ENCODE measurements around the gene TF.
"Not testable (repeated sequence)": the region's sequence is repeated elsewhere in the genome, so short reads cannot be mapped to it uniquely, and the experiment has no call there.

Gene TF

GRCh38 chr3:133745981-133746711 is at the start of gene TF:
TF (plus strand) TSS chr3:133746393; CDS start chr3:133746441, 48 bp downstream.
- DNase-seq (ENCODE audit: low read depth in 1 of 2, low spot score in 1 of 2) = no peak

GRCh38 chr3:133697960-133698359 is 48.2 kb upstream of the TF start:
- no peak for DNase-seq (ENCODE audit: low read depth in 1 of 2, low spot score in 1 of 2)

GRCh38 chr3:133699467-133699866 is 46.7 kb upstream of the TF start:
- no peak for DNase-seq (ENCODE audit: low read depth in 1 of 2, low spot score in 1 of 2)

DNA sequence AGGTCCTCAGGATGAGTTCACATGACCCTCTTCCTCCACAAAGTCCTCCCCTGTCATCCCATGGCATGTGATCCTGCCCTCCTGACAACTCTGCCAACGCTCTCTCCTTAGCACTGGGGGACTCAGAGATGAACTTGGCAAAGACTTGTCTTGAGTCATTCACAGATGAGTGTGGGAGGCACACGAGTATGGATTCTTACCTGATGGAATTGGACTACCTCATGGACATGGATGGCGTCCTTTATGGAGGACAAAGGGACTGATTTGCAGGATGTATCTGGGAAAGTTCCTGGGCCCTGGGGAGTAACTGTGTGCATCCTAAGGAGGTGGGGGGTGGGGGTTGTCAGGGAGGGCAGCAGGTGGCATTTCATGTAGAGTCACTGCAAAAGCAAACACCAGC is 46.3 kb upstream of the TF start:
- no peak for DNase-seq (ENCODE audit: low read depth in 1 of 2, low spot score in 1 of 2)

DNA sequence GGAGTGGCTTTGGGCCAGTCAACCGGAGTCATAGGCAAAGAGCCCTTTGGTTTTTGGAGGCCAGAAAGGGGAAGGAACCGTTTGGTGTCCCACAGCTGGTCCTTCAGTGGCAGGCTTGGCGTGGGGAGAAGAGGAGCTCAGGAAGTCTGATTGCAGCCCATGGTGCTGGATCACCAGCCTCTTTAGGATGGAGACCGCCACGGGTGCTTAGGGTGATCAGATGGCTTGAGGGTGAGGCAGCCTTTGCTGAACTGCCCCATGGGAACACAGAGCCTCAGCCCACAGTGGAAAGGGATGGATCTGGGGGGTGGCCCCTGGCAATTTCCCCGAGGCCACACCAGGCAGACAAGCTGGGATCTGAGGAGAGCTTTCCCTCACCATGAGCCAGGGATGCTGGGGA is 45.8 kb upstream of the TF start:
- DNase-seq (ENCODE audit: low read depth in 1 of 2, low spot score in 1 of 2) = no peak

DNA sequence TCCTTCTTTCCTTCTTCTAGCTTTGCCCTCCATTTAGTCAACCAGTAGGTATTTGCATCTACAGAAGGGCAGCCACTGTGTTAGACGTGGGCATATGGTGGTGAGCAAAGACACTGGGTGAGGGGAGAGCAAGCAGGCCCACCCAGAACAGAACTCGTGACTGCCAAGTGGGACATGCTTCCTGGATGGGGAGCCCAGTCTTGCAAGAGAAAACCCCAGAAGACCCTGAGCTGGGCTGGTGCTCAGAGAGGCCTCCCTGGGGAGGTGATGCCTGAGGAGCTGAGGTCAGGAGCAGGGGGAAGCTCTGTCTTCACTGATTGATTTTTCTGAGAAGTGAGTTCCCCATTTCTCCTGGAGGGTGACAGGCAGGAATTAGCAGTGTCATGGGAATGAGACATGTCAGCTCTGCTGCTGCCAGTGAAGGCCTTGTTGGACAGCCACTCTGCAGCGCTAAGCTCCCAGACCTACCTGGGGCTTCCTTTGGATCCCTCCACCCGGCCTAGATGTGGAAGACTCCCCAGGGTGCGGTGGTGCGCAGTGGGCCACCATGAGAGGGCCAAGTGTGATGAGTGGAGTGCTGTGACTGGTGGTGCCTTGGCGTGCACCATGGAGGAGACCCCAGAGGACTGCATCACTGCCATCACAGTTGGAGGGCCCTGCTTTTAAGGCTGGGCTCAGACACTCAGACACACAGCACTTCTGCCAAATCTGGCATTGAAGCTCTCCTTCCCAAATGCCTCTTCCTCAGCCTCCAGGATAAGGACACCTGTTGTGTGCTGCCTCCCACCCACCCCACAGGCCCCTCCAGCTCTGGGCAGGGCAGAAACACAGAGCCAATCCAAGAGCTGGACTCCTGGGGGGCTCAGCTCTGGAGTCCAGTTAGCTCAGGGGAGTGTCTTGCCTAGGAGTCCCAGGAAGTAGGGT is 44.5 kb upstream of the TF start:
- DNase-seq (ENCODE audit: low read depth in 1 of 2, low spot score in 1 of 2) = no peak

DNA sequence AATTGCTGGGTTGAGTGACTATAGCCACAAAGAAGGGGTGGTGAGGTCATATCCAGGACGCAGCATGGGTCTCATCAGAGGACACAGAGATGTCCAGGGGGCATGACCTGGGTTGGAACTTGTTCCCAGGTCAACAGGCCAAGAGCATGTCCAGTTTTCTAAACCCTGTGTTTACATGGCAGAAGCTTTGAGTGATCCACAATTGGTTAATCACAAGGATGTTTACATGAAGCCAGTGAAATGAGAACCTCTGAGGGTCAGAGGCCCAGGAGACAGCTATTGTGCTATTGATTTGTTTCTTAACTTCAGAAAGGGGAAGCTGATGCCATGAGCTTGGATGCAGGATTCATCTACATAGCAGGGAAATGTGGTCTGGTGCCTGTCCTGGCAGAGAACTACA is 42.3 kb upstream of the TF start:
- no peak for DNase-seq (ENCODE audit: low read depth in 1 of 2, low spot score in 1 of 2)

GRCh38 chr3:133706033-133706432 is 40.2 kb upstream of the TF start:
- no peak for DNase-seq (ENCODE audit: low read depth in 1 of 2, low spot score in 1 of 2)

DNA sequence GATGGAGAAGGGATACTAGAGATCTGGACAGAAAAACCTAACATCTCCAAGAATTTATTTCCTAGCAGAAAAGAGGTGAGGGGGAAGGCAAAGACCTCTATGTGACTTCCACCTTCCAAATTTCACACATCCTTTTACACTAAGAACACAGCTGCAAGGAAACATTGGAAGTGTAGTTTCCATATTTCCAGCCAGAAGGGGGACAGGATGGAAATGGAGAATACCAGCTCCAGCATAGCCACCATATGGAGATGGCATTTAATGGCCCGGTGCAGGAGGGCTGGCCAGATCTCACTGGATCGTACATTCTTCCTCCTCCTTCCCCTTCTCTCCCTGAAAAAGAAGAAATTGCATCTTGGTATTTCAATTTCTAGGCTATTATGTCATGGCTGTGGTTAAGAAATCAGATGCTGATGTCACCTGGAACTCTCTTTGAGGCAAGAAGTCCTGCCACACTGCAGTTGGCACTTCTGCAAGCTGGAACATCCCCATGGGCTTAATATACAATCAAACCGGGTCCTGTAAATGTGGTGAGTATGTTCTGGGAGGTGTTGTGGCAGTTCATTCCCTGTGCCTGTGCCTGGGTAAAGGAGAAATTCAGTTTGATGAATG is 36.9 kb upstream of the TF start:
- DNase-seq (ENCODE audit: low read depth in 1 of 2, low spot score in 1 of 2) = no peak

GRCh38 chr3:133711013-133711412 is 35.2 kb upstream of the TF start:
- no peak for DNase-seq (ENCODE audit: low read depth in 1 of 2, low spot score in 1 of 2)

GRCh38 chr3:133712017-133712416 is 34.2 kb upstream of the TF start:
- DNase-seq (ENCODE audit: low read depth in 1 of 2, low spot score in 1 of 2) = no peak

DNA sequence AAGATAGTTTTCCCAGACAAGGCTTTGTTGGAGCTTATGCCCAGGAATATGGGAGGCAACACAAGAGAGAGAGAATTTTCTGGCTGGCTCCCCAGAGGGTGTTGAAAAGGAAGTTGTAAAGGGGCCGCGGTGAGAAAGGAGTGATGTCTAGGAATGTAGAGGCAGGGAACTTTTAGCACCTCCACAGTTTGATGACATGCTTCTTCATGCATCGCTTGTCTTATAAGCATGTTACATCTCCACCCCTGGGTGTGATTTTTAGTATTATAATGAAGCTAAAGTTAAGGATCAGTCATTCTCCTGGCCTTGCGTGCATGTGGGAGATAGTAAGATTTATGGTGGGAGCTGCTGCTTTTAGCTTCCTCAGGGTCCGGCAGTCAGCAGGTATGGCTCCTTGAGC is 32.8 kb upstream of the TF start:
- DNase-seq (ENCODE audit: low read depth in 1 of 2, low spot score in 1 of 2) = no peak

- DNase-seq (ENCODE audit: low read depth in 1 of 2, low spot score in 1 of 2) = no peak
Observed at GRCh38 chr3:133717424-133717823, 28.8 kb upstream of the TF start.

- no peak for DNase-seq (ENCODE audit: low read depth in 1 of 2, low spot score in 1 of 2)
Observed at GRCh38 chr3:133722935-133723334, 23.3 kb upstream of the TF start.

DNA sequence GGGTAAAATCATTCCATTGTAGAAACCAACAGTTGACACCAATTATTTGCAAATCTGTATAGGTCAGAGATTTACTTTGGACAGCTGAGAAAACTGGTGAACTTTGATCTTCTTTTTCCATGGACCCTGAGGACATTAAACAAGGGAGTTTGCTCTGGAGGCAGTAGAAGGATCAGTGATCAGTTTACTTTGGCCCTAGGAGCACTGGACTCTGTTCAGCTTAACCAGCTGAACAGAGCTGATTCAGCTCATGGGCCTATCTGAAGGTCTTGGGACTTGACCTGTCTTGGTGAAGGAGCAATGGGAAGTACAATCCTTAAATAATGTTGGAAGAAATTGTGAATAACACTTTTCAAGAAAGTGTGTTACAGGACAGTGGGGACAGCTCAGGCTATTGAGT is 15.2 kb upstream of the TF start:
- DNase-seq (ENCODE audit: low read depth in 1 of 2, low spot score in 1 of 2) = no peak

- not testable (repeated sequence) for DNase-seq (ENCODE audit: low read depth in 1 of 2, low spot score in 1 of 2)
Observed at GRCh38 chr3:133732231-133732630, 14.0 kb upstream of the TF start.

- DNase-seq (ENCODE audit: low read depth in 1 of 2, low spot score in 1 of 2) = no peak
Observed at GRCh38 chr3:133733226-133733625, 13.0 kb upstream of the TF start.

DNA sequence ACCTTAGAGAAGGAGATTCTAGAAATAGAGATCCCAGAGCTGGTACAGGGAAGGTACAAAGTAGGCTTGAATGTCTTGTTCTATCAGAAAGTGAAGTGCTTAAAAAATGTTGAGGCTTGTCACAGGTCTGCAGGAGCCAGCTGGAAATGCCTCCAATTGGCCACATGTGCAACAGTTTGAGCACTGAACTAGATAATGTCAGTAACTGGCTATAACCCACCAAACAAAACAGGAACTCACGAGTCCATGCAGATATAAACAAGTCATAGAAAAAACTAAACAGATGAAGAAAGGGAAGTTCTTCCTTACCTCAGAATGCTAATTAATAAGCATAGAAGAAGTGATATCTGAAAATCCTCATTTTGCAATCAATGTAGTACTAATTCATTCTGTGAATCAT is 11.9 kb upstream of the TF start:
- DNase-seq (ENCODE audit: low read depth in 1 of 2, low spot score in 1 of 2) = no peak

DNA sequence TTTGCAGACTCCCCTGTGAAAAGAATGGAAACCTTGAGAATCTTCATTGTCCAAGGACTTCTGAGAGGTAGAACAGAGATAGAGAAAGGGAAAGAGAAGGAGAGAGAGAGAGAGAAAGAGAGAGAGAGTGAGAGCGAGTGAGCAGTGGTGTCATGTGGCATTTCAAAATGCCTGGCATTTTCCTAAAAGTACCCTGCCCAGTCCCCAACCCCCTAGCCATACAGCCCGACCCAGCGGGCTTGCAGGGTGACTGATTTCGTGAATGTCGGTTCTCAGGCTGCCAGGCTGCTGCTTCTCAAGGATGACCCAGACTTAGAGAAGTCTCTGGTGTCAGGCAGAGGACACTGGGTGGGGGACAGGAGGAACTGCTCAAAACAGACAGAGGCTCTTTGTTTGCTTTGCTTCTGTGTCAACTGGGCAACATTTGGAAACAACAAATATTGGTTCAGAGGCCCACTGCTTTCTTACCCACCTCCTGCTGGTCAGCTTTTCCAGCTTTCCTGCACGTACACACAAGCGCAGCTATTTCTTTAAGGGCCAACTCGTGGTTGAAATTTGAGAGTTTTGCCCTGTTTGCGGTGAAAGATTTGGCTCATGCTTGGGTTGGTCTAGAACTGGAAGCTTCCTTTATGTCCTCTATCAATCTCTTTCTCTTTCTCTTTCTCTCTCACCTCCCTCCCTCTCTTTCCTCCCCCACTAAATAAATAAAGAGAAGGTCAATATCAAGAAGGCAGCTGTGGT is 3.7 kb upstream of the TF start:
- no peak for DNase-seq (ENCODE audit: low read depth in 1 of 2, low spot score in 1 of 2)

- no peak for DNase-seq (ENCODE audit: low read depth in 1 of 2, low spot score in 1 of 2)
Observed at GRCh38 chr3:133744241-133744640, 2.0 kb upstream of the TF start.

DNA sequence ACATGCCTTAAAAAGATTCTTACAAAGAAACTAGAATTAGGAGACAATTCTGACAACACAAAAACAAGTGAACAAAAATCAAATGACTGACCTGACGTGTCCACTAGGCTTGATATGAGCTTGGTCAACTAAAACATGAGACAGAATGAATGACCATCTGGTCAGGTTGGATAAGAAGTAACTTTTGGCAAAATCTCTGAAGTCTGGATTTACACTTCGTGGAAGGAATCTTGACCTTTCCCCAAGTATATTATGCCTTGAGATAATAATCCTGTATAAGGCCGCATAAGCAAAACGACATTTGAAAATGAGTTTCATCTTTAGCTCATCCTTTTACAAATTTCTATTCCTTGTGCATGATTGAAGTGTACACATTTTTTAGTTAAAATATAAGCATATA is 1.1 kb upstream of the TF start:
- no peak for DNase-seq (ENCODE audit: low read depth in 1 of 2, low spot score in 1 of 2)
